SKM-1 treated with dmso at 0.1 percent for 144 hours (cell line): ENCODE results near the gene PCP2.

Experiments
- DNase-seq: peaks from one replicate; lab custom pipeline; 2025; ENCODE audit not compliant: unreplicated experiment; lab: John Stamatoyannopoulos, UW

Gene PCP2

DNA sequence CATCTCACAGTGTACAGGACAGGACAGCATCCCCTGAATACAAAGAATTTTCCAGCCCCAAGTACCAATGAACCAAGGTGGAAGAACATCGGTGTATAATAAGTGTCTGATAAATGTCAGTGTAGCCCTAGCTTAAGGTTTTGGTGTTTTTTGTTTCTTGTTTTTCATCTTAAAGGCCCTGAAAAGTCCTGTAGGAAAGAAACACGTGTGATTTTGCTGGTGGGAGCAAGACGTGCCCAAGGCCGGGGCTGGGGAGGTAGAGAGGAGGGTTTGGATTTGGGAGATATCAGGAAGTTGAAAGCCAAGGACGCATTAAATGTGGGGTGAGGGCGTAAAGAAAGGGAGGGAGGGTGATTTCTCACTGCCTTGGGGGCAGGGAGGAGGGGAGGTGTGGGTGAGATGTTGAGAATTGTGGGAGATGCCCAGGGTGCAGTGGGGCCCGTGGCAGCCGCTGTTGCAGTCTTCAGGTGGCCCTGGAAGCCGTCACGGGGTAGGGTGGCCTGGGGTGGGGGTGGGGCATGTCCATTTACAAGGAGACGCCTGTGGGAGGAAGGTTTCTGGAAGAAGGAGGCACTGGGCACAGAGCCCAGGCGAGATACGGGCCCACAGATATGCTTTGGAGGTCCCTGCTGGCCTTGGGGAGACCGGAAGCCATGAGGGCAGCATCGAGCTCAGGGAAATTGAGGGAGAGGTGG lies 31.1 kb downstream of the PCP2 start:
- DNase-seq: no peak

DNA sequence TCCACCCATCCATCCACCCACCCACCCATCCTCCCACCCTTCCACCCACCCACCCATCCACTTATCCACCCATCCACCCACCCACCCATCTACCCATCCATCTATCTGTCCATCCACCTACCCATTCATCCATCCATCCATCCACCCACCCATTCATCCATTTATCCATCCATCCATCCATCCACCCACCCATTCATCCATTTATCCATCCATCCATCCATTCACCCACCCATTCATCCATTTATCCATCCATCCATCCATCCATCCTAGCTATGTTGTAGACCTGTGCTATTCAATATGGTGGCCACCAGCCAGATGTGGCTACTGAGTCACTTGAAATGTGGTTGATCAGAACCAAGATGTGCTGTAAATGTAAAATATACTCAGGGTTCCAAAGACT lies 32.8 kb downstream of the PCP2 start:
- DNase-seq: no peak

DNA sequence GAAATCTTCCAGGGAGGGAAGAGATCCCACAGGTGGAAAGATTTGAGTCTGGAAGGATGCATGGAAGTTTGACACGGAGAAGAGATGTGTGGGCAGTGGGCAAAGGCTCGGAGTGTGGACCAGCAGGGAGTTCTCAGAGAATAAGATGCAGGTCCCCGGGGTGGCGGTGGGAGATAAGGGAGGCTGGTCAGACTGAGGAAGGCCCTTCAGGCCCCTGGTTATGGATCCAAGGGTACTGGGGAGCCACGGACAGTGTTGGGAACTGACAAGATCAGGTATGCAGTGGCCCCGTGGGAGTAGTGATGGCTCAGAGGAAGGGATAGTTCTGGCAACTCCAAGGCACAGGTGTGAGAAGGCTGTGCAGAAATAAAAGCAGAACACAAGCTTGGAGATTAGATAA lies 35.3 kb downstream of the PCP2 start:
- no peak for DNase-seq

DNA sequence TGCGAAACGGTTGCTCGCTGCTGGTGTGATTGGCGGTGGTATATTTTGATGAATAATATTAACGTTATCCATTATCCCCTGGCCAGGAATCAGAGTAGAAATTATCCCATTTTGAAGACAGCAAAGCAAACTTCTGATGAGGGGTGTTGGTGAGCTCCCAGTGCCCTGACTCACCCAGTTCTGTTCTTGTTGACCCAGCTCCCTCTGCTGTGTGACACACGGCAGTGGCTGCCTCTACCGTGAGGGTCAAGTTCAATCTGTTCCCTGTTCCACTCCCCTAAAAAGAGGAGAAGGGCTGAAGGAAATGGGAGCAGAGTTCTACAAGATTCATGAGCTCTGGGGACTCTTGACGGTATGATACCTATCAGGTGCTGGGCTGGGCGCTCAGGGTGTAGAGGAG lies 35.8 kb downstream of the PCP2 start:
- DNase-seq: no peak

DNA sequence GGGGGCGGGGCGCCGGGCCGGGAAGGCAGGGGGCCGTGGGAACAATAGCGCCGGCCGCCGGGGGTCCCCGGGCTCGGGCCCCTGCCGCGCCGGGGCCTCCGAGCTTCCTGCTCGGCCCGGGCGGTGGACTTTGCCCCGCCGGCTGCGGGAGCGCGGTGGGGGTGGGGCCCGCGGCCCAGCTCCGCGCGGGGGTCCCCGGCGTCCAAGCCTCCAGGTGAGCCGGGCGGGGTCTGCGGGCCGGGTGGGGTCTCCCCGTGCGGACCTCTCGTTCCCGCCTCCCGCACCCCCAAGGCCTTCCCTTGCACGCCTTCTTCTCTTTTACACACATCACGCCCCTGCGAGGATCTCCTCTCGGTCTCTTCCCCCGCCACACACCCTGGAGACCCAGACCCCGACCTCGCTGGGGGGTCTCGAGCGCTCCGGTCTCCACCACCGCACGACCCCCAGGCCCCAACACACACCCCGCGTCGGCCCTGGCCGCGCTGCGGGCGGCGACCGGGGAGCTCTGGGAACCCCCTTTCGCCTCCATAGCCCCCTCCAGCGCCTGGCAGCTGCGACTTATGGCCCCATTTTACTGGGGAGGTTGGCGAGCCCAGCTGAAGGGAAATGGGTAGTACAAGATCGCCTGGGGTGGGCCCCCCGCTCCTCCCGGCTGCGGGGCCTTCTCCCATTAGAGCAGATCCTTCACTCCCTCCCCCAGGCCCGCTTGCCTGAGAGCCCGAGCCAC lies 37.1 kb downstream of the PCP2 start:
- DNase-seq: no peak

DNA sequence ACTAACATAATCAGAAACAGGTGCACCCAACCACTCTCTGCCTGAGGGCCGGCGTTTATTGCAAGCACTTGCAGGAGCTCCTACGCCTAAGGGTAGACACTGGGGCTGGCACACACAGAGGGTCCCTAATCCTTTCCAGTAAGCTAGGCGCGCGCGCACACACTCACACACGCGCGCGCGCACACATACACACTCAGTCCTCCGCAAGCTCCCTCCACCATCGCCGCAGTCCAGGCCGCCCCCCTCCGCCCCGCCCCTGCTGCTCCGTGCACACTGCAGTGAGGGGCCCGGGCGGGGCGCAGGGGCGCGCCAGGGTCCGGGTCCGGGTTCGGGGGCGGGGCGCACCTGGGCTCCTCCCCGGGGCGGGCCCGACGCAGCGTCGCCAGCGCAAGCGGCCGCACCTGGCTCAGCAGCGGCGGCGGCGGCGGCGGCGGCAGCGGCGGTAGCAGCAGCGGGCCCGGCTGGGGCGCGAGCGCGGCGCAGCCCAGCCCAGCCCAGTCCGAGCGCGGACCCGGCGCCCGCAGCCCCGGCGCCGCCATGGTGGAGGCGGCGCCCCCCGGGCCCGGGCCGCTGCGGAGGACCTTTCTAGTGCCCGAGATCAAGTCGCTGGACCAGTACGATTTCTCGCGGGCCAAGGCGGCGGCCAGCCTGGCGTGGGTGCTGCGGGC lies 37.9 kb downstream of the PCP2 start, which contains the start of gene CAMSAP3:
Gene CAMSAP3, plus strand, starts transcription at position 398 of the 668 bp plus-strand sequence. Its CDS starts 140 bp downstream, at position 538.
- DNase-seq: no peak

DNA sequence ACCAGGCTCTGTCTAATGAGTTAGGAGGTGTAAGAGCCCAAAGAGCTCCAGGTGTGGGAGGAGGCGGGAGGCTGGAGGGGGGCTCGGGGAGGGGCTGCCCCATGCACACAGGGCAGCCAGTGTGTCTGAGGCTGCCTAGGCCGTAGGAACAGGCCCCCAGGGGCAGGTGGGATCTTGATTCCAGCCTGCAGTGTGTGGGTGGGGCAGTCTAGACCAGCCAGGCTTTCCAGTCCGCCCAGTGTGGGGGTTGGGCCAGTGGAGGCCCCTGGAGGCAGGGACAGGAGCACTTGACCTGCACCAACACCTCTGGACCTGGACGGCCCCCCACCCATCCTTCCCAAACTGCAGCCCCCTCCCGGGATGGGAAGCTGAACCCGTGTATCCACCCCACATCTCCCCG lies 43.3 kb downstream of the PCP2 start:
- DNase-seq: no peak

DNA sequence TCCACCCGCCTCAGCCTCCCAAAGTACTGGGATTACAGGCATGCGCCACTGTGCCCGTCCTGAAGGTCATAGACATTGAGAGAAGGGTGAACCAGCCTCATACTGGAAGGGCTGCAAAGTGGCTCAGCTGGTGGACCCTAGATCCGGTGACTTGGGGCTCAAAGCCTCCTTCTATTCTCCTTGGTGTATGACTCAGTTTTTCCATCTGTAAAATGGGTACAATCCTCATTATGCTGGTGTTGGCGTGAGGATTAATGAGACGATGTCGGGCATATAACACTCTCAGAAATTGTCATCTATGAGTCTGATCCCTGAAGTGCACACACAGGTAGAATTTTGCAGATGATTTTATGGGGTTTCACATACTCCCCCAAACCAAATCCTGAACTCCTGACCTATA lies 43.7 kb downstream of the PCP2 start:
- DNase-seq: no peak

DNA sequence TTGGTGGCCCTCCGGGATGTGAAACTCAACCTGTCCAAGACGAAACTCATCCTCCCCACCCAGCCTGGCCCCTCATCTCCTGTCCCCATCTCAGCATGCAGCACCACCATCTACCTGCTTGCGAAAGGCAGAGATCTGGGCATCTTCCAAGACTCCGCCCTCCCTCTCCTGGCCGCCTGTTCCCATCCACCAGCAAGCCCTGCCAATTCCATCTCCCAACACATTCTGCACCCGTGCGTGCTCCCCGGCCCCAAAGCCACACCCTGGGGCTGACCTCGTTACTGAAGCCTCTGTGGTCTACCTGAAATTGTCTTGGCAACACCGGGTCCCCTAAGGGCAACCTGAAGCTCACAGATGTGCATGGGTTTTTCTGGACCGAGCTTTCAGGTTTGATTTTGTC lies 51.1 kb downstream of the PCP2 start:
- no peak for DNase-seq
